ENCODE measurements around the gene SH3GL1.
A peak's percentile ranks its signal among the peaks of the same experiment; 100 is the strongest.
"Not testable (repeated sequence)": the region's sequence is repeated elsewhere in the genome, so short reads cannot be mapped to it uniquely, and the experiment has no call there.

SH3GL1 gene

DNA sequence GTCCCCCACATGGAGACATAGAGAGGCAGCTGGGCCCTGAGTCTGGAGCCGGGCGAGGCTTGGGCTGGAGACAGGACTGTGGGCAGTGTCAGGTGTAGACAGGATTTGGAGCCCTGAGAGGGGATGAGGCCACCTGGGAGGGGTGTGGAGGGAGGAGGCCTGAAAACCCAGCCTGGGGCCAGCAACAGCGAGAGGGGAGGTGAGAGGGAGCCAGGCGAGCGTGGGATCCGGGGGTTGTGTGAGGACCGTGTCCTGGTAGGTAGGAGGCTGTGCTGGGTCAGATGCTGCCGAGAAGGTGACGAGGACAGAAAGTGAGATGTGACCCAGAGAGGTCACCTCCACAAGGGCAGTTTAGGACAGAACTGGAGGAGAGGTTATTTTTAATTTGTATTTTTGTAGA, 49.6 kb downstream of the SH3GL1 start:
- Histone ChIP-seq H3K36me3 (ENCODE audit: insufficient read depth, insufficient read length, low read length) (peaks cover 38% of the 10 kb centered on the region), H3K9ac (ENCODE audit: insufficient read length, low read depth) (no peak overlapping the region)
- TF ChIP-seq SUZ12 (IDR thresholded peaks at IDR 0.05; ENCODE audit: extremely low read depth, insufficient read depth, insufficient read length) (no peak), ZNF274 (IDR thresholded peaks at IDR 0.05; ENCODE audit: low read depth, low read length) (no peak), YY1 (IDR thresholded peaks at IDR 0.05; ENCODE audit: insufficient read depth, insufficient read length) (no peak)

DNA sequence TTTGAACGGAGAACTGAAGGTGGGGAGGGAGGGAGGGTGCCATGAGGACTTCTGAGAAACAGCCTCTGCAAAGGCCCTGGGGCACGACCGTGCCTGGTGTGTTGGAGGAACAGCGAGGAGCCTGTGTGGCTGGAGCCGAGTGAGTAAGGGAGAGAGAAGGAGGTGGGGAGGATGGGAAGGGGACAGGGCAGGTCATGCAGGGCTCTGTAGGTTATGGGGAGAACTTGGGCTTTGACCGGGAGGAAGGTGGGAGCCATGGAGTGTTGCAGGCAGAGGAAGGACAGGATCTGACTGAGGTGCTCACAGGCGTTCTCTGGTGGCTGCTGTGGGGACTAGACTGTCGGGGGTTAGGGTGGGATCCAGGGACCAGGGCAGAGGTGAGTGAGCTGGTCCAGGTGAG, 50.2 kb downstream of the SH3GL1 start:
- DNase-seq (ENCODE audit: low read depth, low spot score): no peak
- H3K36me3 ChIP-seq (ENCODE audit: insufficient read depth, insufficient read length, low read length): peaks cover 41% of the 10 kb centered on the region
- no peak overlapping the region for H3K9ac ChIP-seq (ENCODE audit: insufficient read length, low read depth)
- no peaks in the 10 kb centered on the region for H3K27me3 ChIP-seq (ENCODE audit: insufficient read depth, insufficient read length)
- H3K4me1 ChIP-seq (ENCODE audit: insufficient read depth, insufficient read length): no peaks in the 10 kb centered on the region
- no peak overlapping the region for H3K4me3 ChIP-seq (ENCODE audit: insufficient read length, low read depth)
- no peaks in the 10 kb centered on the region for H3K9me3 ChIP-seq (ENCODE audit: insufficient read depth, low read length)
- TF ChIP-seq ZNF274 (IDR thresholded peaks at IDR 0.05; ENCODE audit: low read depth, low read length): no peak
- no peak for TF ChIP-seq YY1 (IDR thresholded peaks at IDR 0.05; ENCODE audit: insufficient read depth, insufficient read length)
- no peak for TF ChIP-seq SUZ12 (IDR thresholded peaks at IDR 0.05; ENCODE audit: extremely low read depth, insufficient read depth, insufficient read length)

More for the DNA sequence above, 49.6 kb downstream of the SH3GL1 start:
- no peak overlapping the region for H3K4me3 ChIP-seq (ENCODE audit: insufficient read length, low read depth)
- H3K4me1 ChIP-seq (ENCODE audit: insufficient read depth, insufficient read length): no peaks in the 10 kb centered on the region
- no peaks in the 10 kb centered on the region for H3K27me3 ChIP-seq (ENCODE audit: insufficient read depth, insufficient read length)
- H3K9me3 ChIP-seq (ENCODE audit: insufficient read depth, low read length): no peaks in the 10 kb centered on the region
- no peak for DNase-seq (ENCODE audit: low read depth, low spot score)

- not testable (repeated sequence) for H3K9ac ChIP-seq (ENCODE audit: insufficient read length, low read depth); H3K9me3 ChIP-seq (ENCODE audit: insufficient read depth, low read length); H3K4me3 ChIP-seq (ENCODE audit: insufficient read length, low read depth); H3K27me3 ChIP-seq (ENCODE audit: insufficient read depth, insufficient read length); DNase-seq (ENCODE audit: low read depth, low spot score); H3K4me1 ChIP-seq (ENCODE audit: insufficient read depth, insufficient read length)
- peaks cover 34% of the 10 kb centered on the region for H3K36me3 ChIP-seq (ENCODE audit: insufficient read depth, insufficient read length, low read length)
Observed at GRCh38 chr19:4349225-4349624, 51.1 kb downstream of the SH3GL1 start.

GRCh38 chr19:4347521-4347920, 52.8 kb downstream of the SH3GL1 start:
- Histone ChIP-seq H3K9ac (ENCODE audit: insufficient read length, low read depth) (no peak overlapping the region), H3K27me3 (ENCODE audit: insufficient read depth, insufficient read length) (peaks cover 7% of the 10 kb centered on the region), H3K4me3 (ENCODE audit: insufficient read length, low read depth) (no peak overlapping the region), H3K9me3 (ENCODE audit: insufficient read depth, low read length) (no peaks in the 10 kb centered on the region), H3K4me1 (ENCODE audit: insufficient read depth, insufficient read length) (peaks cover 7% of the 10 kb centered on the region), H3K36me3 (ENCODE audit: insufficient read depth, insufficient read length, low read length) (peaks cover 27% of the 10 kb centered on the region)
- DNase-seq (ENCODE audit: low read depth, low spot score): no peak
- TF ChIP-seq YY1 (IDR thresholded peaks at IDR 0.05; ENCODE audit: insufficient read depth, insufficient read length): no peak
- TF ChIP-seq SUZ12 (IDR thresholded peaks at IDR 0.05; ENCODE audit: extremely low read depth, insufficient read depth, insufficient read length): no peak
- TF ChIP-seq ZNF274 (IDR thresholded peaks at IDR 0.05; ENCODE audit: low read depth, low read length): no peak

- Histone ChIP-seq H3K9ac (ENCODE audit: insufficient read length, low read depth) (no peak overlapping the region), H3K27me3 (ENCODE audit: insufficient read depth, insufficient read length) (peaks cover 11% of the 10 kb centered on the region), H3K4me1 (ENCODE audit: insufficient read depth, insufficient read length) (peaks cover 7% of the 10 kb centered on the region), H3K9me3 (ENCODE audit: insufficient read depth, low read length) (no peaks in the 10 kb centered on the region), H3K4me3 (ENCODE audit: insufficient read length, low read depth) (no peak overlapping the region), H3K36me3 (ENCODE audit: insufficient read depth, insufficient read length, low read length) (peaks cover 27% of the 10 kb centered on the region)
- no peak for DNase-seq (ENCODE audit: low read depth, low spot score)
- TF ChIP-seq SUZ12 (IDR thresholded peaks at IDR 0.05; ENCODE audit: extremely low read depth, insufficient read depth, insufficient read length): no peak
- TF ChIP-seq YY1 (IDR thresholded peaks at IDR 0.05; ENCODE audit: insufficient read depth, insufficient read length): no peak
- TF ChIP-seq ZNF274 (IDR thresholded peaks at IDR 0.05; ENCODE audit: low read depth, low read length): no peak
Observed at GRCh38 chr19:4346020-4346383, 54.3 kb downstream of the SH3GL1 start.

DNA sequence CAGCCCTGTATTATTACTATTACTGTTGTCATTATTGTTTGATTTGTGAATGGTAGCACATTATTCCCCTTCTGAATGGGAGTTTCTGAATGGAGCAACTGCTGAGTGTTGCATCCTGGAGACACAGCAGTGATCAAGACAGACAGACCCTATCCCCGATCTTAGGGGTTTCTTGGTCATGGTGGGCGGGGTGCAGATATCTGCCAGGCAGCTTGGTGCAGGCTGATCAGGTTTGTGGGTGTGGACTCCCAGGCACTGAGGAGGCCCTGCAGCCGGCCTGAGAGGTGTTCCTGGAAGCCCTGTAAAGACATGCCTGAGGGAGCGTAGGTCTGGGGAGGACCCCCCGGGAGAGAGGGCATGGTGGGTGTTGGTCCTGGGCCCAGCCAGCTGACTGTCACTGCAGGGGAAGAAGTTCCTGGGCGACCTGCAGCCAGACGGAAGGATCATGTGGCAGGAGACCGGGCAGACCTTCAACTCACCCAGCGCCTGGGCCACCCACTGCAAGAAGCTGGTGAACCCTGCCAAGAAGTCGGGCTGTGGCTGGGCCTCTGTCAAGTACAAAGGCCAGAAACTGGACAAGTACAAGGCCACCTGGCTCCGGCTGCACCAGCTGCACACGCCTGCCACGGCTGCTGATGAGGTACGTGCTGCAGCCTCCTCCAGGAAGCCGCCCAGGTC, 54.9 kb downstream of the SH3GL1 start:
- no peaks in the 10 kb centered on the region for H3K9me3 ChIP-seq (ENCODE audit: insufficient read depth, low read length)
- peaks cover 16% of the 10 kb centered on the region for H3K27me3 ChIP-seq (ENCODE audit: insufficient read depth, insufficient read length)
- no peak for TF ChIP-seq SUZ12 (IDR thresholded peaks at IDR 0.05; ENCODE audit: extremely low read depth, insufficient read depth, insufficient read length)
- no peak for TF ChIP-seq YY1 (IDR thresholded peaks at IDR 0.05; ENCODE audit: insufficient read depth, insufficient read length)
- TF ChIP-seq ZNF274 (IDR thresholded peaks at IDR 0.05; ENCODE audit: low read depth, low read length): no peak
- H3K4me3 ChIP-seq (ENCODE audit: insufficient read length, low read depth): no peak overlapping the region
- peaks cover 26% of the 10 kb centered on the region for H3K36me3 ChIP-seq (ENCODE audit: insufficient read depth, insufficient read length, low read length)
- no peak overlapping the region for H3K9ac ChIP-seq (ENCODE audit: insufficient read length, low read depth)
- H3K4me1 ChIP-seq (ENCODE audit: insufficient read depth, insufficient read length): peaks cover 7% of the 10 kb centered on the region
- DNase-seq (ENCODE audit: low read depth, low spot score): no peak

DNA sequence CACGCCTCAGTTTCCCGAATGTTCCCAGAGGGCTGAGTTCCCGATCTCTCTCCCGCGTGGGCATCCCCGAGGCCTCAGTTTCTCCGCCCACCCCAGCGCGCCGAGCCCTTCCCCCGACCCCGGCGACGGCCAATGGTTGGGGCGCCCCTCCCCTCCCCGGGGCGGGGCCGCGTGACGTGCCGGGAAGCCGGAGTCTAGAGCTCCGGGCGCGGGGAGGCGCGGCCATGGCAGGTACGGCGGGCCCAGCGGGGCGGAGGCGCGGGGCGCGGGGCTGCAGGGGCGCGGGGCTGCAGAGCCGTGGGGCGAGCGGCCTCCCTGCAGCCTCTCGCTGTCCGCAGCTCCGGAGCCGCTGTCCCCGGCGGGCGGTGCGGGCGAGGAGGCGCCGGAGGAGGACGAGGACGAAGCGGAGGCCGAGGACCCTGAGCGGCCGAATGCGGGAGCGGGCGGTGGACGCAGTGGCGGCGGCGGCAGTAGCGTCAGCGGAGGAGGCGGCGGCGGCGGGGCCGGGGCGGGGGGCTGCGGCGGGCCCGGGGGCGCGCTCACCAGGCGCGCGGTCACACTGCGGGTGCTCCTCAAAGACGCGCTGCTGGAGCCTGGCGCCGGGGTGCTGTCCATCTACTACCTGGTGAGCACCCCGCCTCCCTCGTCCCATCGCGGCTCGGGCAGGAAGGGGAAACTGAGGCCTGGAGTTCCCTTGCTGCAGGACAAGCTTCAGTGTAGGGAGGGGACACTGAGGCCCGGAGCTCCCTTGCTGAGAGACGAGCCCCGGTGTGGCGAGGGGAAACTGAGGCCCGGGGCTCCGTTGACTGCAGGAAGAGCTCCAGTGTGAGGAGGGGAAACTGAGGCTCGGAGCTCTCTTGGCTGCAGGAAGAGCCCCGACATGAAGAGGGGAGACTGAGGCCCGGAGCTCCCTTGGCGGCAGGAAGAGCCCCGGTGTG, 56.7 kb downstream of the SH3GL1 start, which contains the start of gene MPND:
Gene MPND (plus strand): TSS at position 193 of the 938 bp plus-strand sequence. CDS start 32 bp downstream, at position 225.
- peaks cover 9% of the 10 kb centered on the region for H3K4me1 ChIP-seq (ENCODE audit: insufficient read depth, insufficient read length)
- peak within 1 kb of the TSS; percentile 63 for H3K4me3 ChIP-seq (ENCODE audit: insufficient read length, low read depth)
- H3K9me3 ChIP-seq (ENCODE audit: insufficient read depth, low read length): no peaks in the 10 kb centered on the region
- TF ChIP-seq ZNF274 (IDR thresholded peaks at IDR 0.05; ENCODE audit: low read depth, low read length): no peak
- no peak for TF ChIP-seq SUZ12 (IDR thresholded peaks at IDR 0.05; ENCODE audit: extremely low read depth, insufficient read depth, insufficient read length)
- TF ChIP-seq YY1 (IDR thresholded peaks at IDR 0.05; ENCODE audit: insufficient read depth, insufficient read length): no peak
- H3K36me3 ChIP-seq (ENCODE audit: insufficient read depth, insufficient read length, low read length): peaks cover 11% of the 10 kb centered on the region
- peak within 1 kb of the TSS; percentile 94 for H3K9ac ChIP-seq (ENCODE audit: insufficient read length, low read depth)
- peaks cover 31% of the 10 kb centered on the region for H3K27me3 ChIP-seq (ENCODE audit: insufficient read depth, insufficient read length)
- peak; percentile 71 for DNase-seq (ENCODE audit: low read depth, low spot score)
